CD14-positive monocyte (primary cell): ENCODE measurements around the gene SERBP1. TPM values are rescaled to one million over a fixed set of nuclear protein-coding genes. Genes with fewer than 3 reads are reported as not detected.

ENCODE experiments used
- DNase-seq, 3 donors: peaks; one replicate each; pipeline ENCODE4 v3.0.0-alpha.2; 2011 to 2022
- H2AFZ ChIP-seq: 2 replicates; pipeline ENCODE4 v1.6.0; 2012; ENCODE audit warnings: mild to moderate bottlenecking, low read depth, low read length, inconsistent platforms; ENCODE audit not compliant: insufficient read depth, poor library complexity, severe bottlenecking
- H3K27ac ChIP-seq, 2 donors: 1 replicate in 1 of 2; 2 replicates in 1 of 2; pipeline ENCODE4 v1.5.1; 2012 to 2013; ENCODE audit warnings: low read length in 2 of 2, control low read depth in 1 of 2, inconsistent platforms in 1 of 2, low read depth in 1 of 2, mild to moderate bottlenecking in 1 of 2
- H3K27me3 ChIP-seq, 2 donors: one replicate each; pipeline versions ENCODE4 v1.6.0 to v1.6.1; 2011 to 2013; ENCODE audit warnings: low read length in 2 of 2; ENCODE audit not compliant: control insufficient read depth in 2 of 2, insufficient read depth in 2 of 2
- H3K36me3 ChIP-seq, 2 donors: replicated peaks in 1 of 2; 1 replicate in 1 of 2; 2 replicates in 1 of 2; pipeline versions ENCODE4 v1.5.1 to v1.6.1; 2012 to 2013; ENCODE audit warnings: low read length in 2 of 2, control low read depth in 1 of 2, inconsistent platforms in 1 of 2, mild to moderate bottlenecking in 1 of 2; ENCODE audit not compliant: insufficient read depth in 2 of 2, control insufficient read depth in 1 of 2
- H3K4me1 ChIP-seq, 2 donors: 1 replicate in 1 of 2; 2 replicates in 1 of 2; pipeline versions ENCODE4 v1.5.1 to v1.6.1; 2012 to 2013; ENCODE audit warnings: low read length in 2 of 2, control low read depth in 1 of 2, inconsistent platforms in 1 of 2, mild to moderate bottlenecking in 1 of 2, moderate library complexity in 1 of 2; ENCODE audit not compliant: insufficient read depth in 2 of 2, control insufficient read depth in 1 of 2
- H3K4me2 ChIP-seq: replicated peaks from 2 replicates; pipeline ENCODE3; 2012; ENCODE audit warnings: low read length, moderate library complexity, mild to moderate bottlenecking; ENCODE audit not compliant: poor library complexity, severe bottlenecking; ENCODE audit errors: extremely low read depth
- H3K4me3 ChIP-seq, 3 experiments: fragments of 200-600 bp in 1 of 3; sonication (generic) in 1 of 3; replicated peaks in 1 of 3; 1 replicate in 2 of 3; 2 replicates in 1 of 3; pipeline ENCODE4 v1.5.1; 2011 to 2013; ENCODE audit warnings: low read length in 3 of 3, mild to moderate bottlenecking in 3 of 3, control low read depth in 2 of 3, low read depth in 2 of 3, inconsistent platforms in 1 of 3, moderate library complexity in 1 of 3
- H3K79me2 ChIP-seq: 2 replicates; pipeline ENCODE4 v1.6.0; 2012; ENCODE audit warnings: mild to moderate bottlenecking, control low read depth, inconsistent platforms, low read length, moderate library complexity; ENCODE audit not compliant: insufficient read depth
- H3K9ac ChIP-seq: 2 replicates; pipeline ENCODE4 v1.6.0; 2017; ENCODE audit warnings: low read length, mild to moderate bottlenecking; ENCODE audit not compliant: insufficient read depth, poor library complexity, severe bottlenecking
- H3K9me3 ChIP-seq, 2 donors: replicated peaks in 1 of 2; 1 replicate in 1 of 2; 2 replicates in 1 of 2; pipeline versions ENCODE4 v1.5.1 to v1.6.1; 2012 to 2013; ENCODE audit warnings: low read length in 2 of 2, control low read depth in 1 of 2; ENCODE audit not compliant: control insufficient read depth in 1 of 2, insufficient read depth in 1 of 2
- H4K20me1 ChIP-seq: 2 replicates; pipeline ENCODE4 v1.6.0; 2012; ENCODE audit warnings: mild to moderate bottlenecking, low read length, control low read depth, moderate library complexity; ENCODE audit not compliant: insufficient read depth
- H3K27ac Mint-ChIP-seq, 7 donors: one replicate each; pipeline ENCODE4 v1.8.0; 2020; ENCODE audit warnings: mild to moderate bottlenecking in 7 of 7, mixed read lengths in 7 of 7, moderate library complexity in 6 of 7, inconsistent platforms in 2 of 7
- H3K27me3 Mint-ChIP-seq, 3 donors: one replicate each; pipeline ENCODE4 v1.8.0; 2021 to 2022; ENCODE audit warnings: low read depth in 3 of 3, mild to moderate bottlenecking in 3 of 3, mixed read lengths in 3 of 3, moderate library complexity in 3 of 3, inconsistent platforms in 1 of 3
- H3K36me3 Mint-ChIP-seq, 2 donors: one replicate each; pipeline ENCODE4 v1.8.0; 2020; ENCODE audit warnings: mixed read lengths in 2 of 2, inconsistent platforms in 1 of 2, mild to moderate bottlenecking in 1 of 2
- H3K4me1 Mint-ChIP-seq: one replicate; pipeline ENCODE4 v1.8.0; 2020; ENCODE audit warnings: mild to moderate bottlenecking, mixed read lengths
- H3K4me3 Mint-ChIP-seq, 2 donors: one replicate each; pipeline ENCODE4 v1.8.0; 2020; ENCODE audit warnings: mild to moderate bottlenecking in 2 of 2, mixed read lengths in 2 of 2, moderate library complexity in 1 of 2
- H3K9me3 Mint-ChIP-seq, 7 donors: one replicate each; pipeline ENCODE4 v1.8.0; 2020 to 2022; ENCODE audit warnings: mixed read lengths in 7 of 7, mild to moderate bottlenecking in 6 of 7, moderate library complexity in 6 of 7, inconsistent platforms in 2 of 7
- CTCF ChIP-seq: fragments of 200-600 bp; IDR thresholded peaks from one replicate; pipeline ENCODE4 v1.8.0; 2022; ENCODE audit warnings: antibody characterized with exemption, mild to moderate bottlenecking
- WGBS: methylation state at CpG from one replicate; pipeline ENCODE4 v1.1.5; 2013; ENCODE audit warnings: missing lambda C conversion rate; ENCODE audit not compliant: insufficient coverage; 5-methylcytosine and 5-hydroxymethylcytosine counted together
- intact Hi-C, 2 donors: fragments of 100-400 bp; cut with micrococcal nuclease; formaldehyde crosslinking; loops; one replicate each; pipeline versions ENCODE4 v1.15.0 to v1.15.1; 2023
- polyA plus RNA-seq, 3 donors: library from polyadenylated mRNA; depleted of rRNA in 1 of 3; unstranded in 2 of 3; stranded (reverse) in 1 of 3; fragments of 300-500 nt in 2 of 3; fragments of >200 nt in 1 of 3; fragmentation: Illumina TruSeq in 2 of 3; gene quantifications; 1 replicate in 2 of 3; 2 replicates in 1 of 3; pipeline ENCODE4 v1.2.3, GENCODE V29; 2012 to 2021

SERBP1 gene
- polyA plus RNA-seq, 3 donors = 38.2 to 78.8 (median 75.3) TPM

- Mint-ChIP-seq H3K27ac (no peak overlapping the region), H3K4me1 (no peaks in the 10 kb centered on the region), H3K9me3 (peaks cover 0 to 8% (median 0%) of the 10 kb centered on the region in 7 donors), H3K4me3 (no peak overlapping the region), H3K27me3 (no peaks in the 10 kb centered on the region), H3K36me3 (no peaks in the 10 kb centered on the region)
- no peak for DNase-seq
- WGBS = 70% methylated on average over 2 of the region's 5 CpGs
- H3K9me3 ChIP-seq = no peaks in the 10 kb centered on the region
- H2AFZ ChIP-seq = no peak overlapping the region
- H3K27ac ChIP-seq = no peak overlapping the region
- H3K79me2 ChIP-seq = no peaks in the 10 kb centered on the region
- no peaks in the 10 kb centered on the region for H3K36me3 ChIP-seq
- no peaks in the 10 kb centered on the region for H4K20me1 ChIP-seq
- intact Hi-C loops = no loop called here
- H3K9ac ChIP-seq = no peak overlapping the region
- H3K4me2 ChIP-seq = no peak overlapping the region
- no peak overlapping the region for H3K4me3 ChIP-seq
- no peaks in the 10 kb centered on the region for H3K4me1 ChIP-seq
- H3K27me3 ChIP-seq = no peaks in the 10 kb centered on the region
- TF ChIP-seq CTCF = no peak
Measured at GRCh38 chr1:67371681-67372080, 58.5 kb downstream of the SERBP1 start.

GRCh38 chr1:67371043-67371442 lies 59.2 kb downstream of the SERBP1 start:
- intact Hi-C loops = no loop called here
- Histone ChIP-seq H3K36me3 (no peaks in the 10 kb centered on the region), H2AFZ (no peak overlapping the region), H3K9me3 (no peaks in the 10 kb centered on the region), H3K4me1 (no peaks in the 10 kb centered on the region), H3K4me2 (no peak overlapping the region), H3K27ac (no peak overlapping the region), H3K79me2 (no peaks in the 10 kb centered on the region), H3K27me3 (no peaks in the 10 kb centered on the region), H3K9ac (no peak overlapping the region), H3K4me3 (no peak overlapping the region), H4K20me1 (no peaks in the 10 kb centered on the region)
- WGBS = 83% methylated on average over 2 of the region's 2 CpGs
- no peaks in the 10 kb centered on the region for H3K4me1 Mint-ChIP-seq
- no peak overlapping the region for H3K4me3 Mint-ChIP-seq
- peaks cover 0 to 2% (median 0%) of the 10 kb centered on the region in 3 donors for H3K27me3 Mint-ChIP-seq
- H3K27ac Mint-ChIP-seq = no peak overlapping the region
- peaks cover 0 to 8% (median 0%) of the 10 kb centered on the region in 7 donors for H3K9me3 Mint-ChIP-seq
- no peak for DNase-seq
- TF ChIP-seq CTCF = no peak
- H3K36me3 Mint-ChIP-seq = no peaks in the 10 kb centered on the region
